HG02588 (cell line): ENCODE measurements around the gene PCBP3.
"Not testable (repeated sequence)": the region's sequence is repeated elsewhere in the genome, so short reads cannot be mapped to it uniquely, and the experiment has no call there.

Experiments used
- ATAC-seq: cut with Tn5 transposase; IDR thresholded peaks from one replicate; pipeline ENCODE4 v1.9.1; 2021; ENCODE audit warnings: mild to moderate bottlenecking, moderate library complexity; ENCODE audit not compliant: unreplicated experiment

Gene PCBP3

GRCh38 chr21:45885930-45886601 lies 242.5 kb downstream of the PCBP3 start:
- ATAC-seq: not testable (repeated sequence)

- ATAC-seq: no peak
Observed at GRCh38 chr21:45886610-45887026, 243.1 kb downstream of the PCBP3 start.

GRCh38 chr21:45887120-45887611 lies 243.6 kb downstream of the PCBP3 start:
- ATAC-seq: no peak

GRCh38 chr21:45887788-45888187 lies 244.3 kb downstream of the PCBP3 start:
- no peak for ATAC-seq

- no peak for ATAC-seq
Observed at GRCh38 chr21:45888386-45889009, 245.0 kb downstream of the PCBP3 start.

- ATAC-seq: no peak
Observed at GRCh38 chr21:45889256-45889655, 245.7 kb downstream of the PCBP3 start.

- no peak for ATAC-seq
Observed at GRCh38 chr21:45889961-45890360, 246.4 kb downstream of the PCBP3 start.

- ATAC-seq: no peak
Observed at GRCh38 chr21:45891388-45892155, 248.0 kb downstream of the PCBP3 start.

- ATAC-seq: no peak
Observed at GRCh38 chr21:45892156-45892915, 248.8 kb downstream of the PCBP3 start.

- ATAC-seq: no peak
Observed at GRCh38 chr21:45892916-45893739, 249.6 kb downstream of the PCBP3 start.

- ATAC-seq: no peak
Observed at GRCh38 chr21:45893740-45894449, 250.4 kb downstream of the PCBP3 start.

GRCh38 chr21:45894450-45894825 lies 250.9 kb downstream of the PCBP3 start:
- ATAC-seq: no peak

- ATAC-seq: no peak
Observed at GRCh38 chr21:45894906-45895777, 251.6 kb downstream of the PCBP3 start.

GRCh38 chr21:45895778-45896370 lies 252.3 kb downstream of the PCBP3 start:
- ATAC-seq: no peak

GRCh38 chr21:45896431-45896830 lies 252.9 kb downstream of the PCBP3 start:
- not testable (repeated sequence) for ATAC-seq

GRCh38 chr21:45897191-45898027 lies 253.9 kb downstream of the PCBP3 start:
- ATAC-seq: no peak

- ATAC-seq: no peak
Observed at GRCh38 chr21:45898028-45898350, 254.5 kb downstream of the PCBP3 start.
